Mesodermal cell (in vitro differentiated cells): ENCODE results near the gene CACHD1.

Experiments used
- H3K27ac ChIP-seq: 2 replicates; pipeline ENCODE4 v1.7.0; 2013; ENCODE audit warnings: mild to moderate bottlenecking, low read depth, low read length, moderate library complexity; ENCODE audit not compliant: severe bottlenecking
- H3K36me3 ChIP-seq: 2 replicates; pipeline ENCODE4 v1.7.1; 2013; ENCODE audit warnings: mild to moderate bottlenecking, low read length, moderate library complexity; ENCODE audit not compliant: control insufficient read depth, insufficient read depth
- H3K4me1 ChIP-seq: one replicate; pipeline ENCODE4 v1.7.1; 2013; ENCODE audit warnings: mild to moderate bottlenecking, low read length; ENCODE audit not compliant: insufficient read depth, control insufficient read depth, poor library complexity, severe bottlenecking
- H3K4me3 ChIP-seq: 2 replicates; pipeline ENCODE4 v1.7.0; 2013; ENCODE audit warnings: low read length, control low read depth, mild to moderate bottlenecking; ENCODE audit not compliant: insufficient read depth, poor library complexity, severe bottlenecking; ENCODE audit errors: extremely low read depth
- H3K9me3 ChIP-seq: 2 replicates; pipeline ENCODE4 v1.7.1; 2013; ENCODE audit warnings: mild to moderate bottlenecking, low read length, moderate library complexity; ENCODE audit not compliant: control insufficient read depth
- WGBS, 2 experiments: methylation state at CpG; one replicate each; pipeline ENCODE4 v1.1.5; 2013; ENCODE audit warnings: missing lambda C conversion rate in 2 of 2; ENCODE audit not compliant: insufficient coverage in 2 of 2; 5-methylcytosine and 5-hydroxymethylcytosine counted together

CACHD1 gene

DNA sequence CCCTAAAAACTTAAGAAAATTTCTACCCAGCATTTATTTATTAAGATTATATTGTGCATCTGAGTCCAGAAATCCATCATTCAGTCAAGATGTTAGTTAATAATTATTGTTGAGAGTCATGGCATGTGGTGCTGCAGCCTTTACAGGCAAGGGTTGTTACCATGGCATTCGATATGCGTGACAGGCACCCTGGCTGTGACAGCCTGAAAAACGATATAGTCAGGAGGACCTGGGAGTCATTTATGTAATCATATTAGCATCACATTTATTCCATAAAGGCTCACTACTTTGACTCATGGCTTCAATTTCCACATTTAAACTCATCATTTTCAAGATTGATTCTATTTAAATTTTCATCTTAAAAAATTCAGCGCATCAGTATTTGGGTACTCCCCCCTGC lies 68.0 kb downstream of the CACHD1 start:
- Histone ChIP-seq H3K27ac (no peak overlapping the region), H3K36me3 (no peaks in the 10 kb centered on the region), H3K9me3 (no peaks in the 10 kb centered on the region), H3K4me1 (peaks cover 3% of the 10 kb centered on the region), H3K4me3 (no peak overlapping the region)
- 60% methylated on average over 3 of the region's 4 CpGs; no CpG with 5 or more reads in 1 of the 2 experiments for WGBS, 2 experiments

DNA sequence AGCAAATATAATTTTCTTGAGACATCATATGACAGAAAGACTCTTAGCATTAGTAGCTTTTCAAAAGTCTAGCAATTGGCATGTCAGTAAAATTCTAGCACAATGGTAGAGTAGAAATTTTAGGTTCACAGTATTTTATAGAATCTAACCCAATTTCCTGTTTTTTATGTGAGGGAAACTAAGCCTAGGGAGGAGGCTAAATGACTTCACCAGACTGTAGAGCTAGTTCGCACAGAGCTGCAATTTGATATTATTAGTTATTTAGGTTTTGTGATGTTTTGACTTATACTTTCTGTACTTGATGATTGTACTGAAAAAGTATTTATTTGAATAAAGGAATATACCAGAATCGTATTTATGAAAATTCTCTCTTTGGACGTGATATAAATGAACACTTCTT lies 68.5 kb downstream of the CACHD1 start:
- H3K27ac ChIP-seq: no peak overlapping the region
- no peaks in the 10 kb centered on the region for H3K36me3 ChIP-seq
- H3K4me1 ChIP-seq: peaks cover 3% of the 10 kb centered on the region
- H3K9me3 ChIP-seq: no peaks in the 10 kb centered on the region
- no peak overlapping the region for H3K4me3 ChIP-seq
- WGBS, 2 experiments: 83 to 90% methylated on average over 1 of the region's 3 CpGs

DNA sequence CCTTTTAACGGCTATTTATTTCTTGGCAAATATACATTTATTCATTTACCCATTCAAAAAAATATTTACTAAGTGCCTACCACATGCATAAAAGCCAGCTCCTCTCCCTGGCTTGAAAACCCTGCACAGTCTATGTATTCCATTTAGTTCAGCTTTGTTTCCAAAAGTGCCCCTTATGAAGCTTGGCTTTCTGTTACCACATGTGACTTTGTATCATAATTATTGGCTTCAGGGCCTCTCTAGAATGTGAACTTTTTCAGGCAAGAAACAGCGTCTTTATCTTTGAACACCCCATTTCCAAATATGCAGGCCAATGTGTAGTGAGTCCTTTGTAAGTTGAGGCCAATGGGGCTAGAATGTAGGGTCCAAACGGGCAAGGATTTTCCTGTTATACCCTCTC lies 69.4 kb downstream of the CACHD1 start:
- no peak overlapping the region for H3K4me3 ChIP-seq
- no peak overlapping the region for H3K27ac ChIP-seq
- H3K4me1 ChIP-seq: peaks cover 3% of the 10 kb centered on the region
- WGBS, 2 experiments: 80 to 85% methylated on average over 1 to 2 of the region's 3 CpGs
- no peaks in the 10 kb centered on the region for H3K9me3 ChIP-seq
- no peaks in the 10 kb centered on the region for H3K36me3 ChIP-seq

DNA sequence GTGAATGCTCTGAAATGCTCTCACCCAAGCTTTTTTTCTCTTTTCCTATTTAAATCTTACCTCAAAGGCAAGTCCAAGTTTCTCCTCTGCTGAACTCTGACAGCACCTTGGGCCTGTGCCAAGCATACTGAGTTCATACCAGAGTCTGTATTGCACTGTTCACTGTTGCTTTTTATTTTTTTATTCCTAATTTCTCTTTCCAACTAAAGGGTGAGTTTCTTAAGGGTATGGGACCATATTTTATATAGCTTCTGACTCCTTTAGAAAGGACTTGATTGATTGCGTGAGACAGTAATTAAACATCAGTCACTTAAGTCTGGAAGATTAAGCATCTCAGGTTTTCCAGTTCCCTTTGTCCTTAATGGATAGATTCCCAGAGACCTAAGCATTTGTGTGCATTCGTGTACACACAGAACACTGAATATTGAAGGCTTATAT lies 69.9 kb downstream of the CACHD1 start:
- WGBS, 2 experiments: 88 to 100% methylated on average over 1 of the region's 2 CpGs
- Histone ChIP-seq H3K4me3 (no peak overlapping the region), H3K27ac (peak overlapping the region; percentile 80), H3K9me3 (no peaks in the 10 kb centered on the region), H3K4me1 (peaks cover 3% of the 10 kb centered on the region), H3K36me3 (no peaks in the 10 kb centered on the region)

DNA sequence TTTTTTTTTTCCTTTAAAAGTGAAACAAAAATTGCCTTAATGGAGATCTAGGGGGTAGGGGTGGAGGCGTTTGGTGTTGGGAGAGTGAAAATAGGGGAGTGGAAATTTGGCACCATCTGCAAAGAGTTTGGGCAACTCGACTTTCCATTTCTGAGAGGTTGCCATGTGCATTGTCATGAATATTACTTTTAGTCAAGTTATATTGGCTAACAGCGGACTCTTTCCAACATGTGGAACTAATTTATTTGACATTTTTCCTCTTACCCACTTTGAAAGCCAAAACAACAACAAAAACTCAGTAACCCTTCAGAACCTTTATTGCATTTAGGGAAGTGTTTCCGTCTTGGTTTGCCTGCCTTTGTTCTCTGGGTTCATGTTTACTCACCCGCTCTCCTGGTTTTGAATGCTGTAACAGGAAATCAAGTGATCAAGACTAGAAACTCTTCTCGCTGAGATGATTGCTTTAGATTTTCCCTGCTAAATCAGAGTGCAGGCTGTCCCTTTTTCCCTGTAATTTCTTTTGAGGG lies 70.4 kb downstream of the CACHD1 start:
- no peak overlapping the region for H3K4me3 ChIP-seq
- H3K36me3 ChIP-seq: no peaks in the 10 kb centered on the region
- peaks cover 3% of the 10 kb centered on the region for H3K4me1 ChIP-seq
- WGBS, 2 experiments: 53 to 70% methylated on average over 2 to 3 of the region's 6 CpGs
- H3K27ac ChIP-seq: peak overlapping the region; percentile 80
- H3K9me3 ChIP-seq: no peaks in the 10 kb centered on the region

DNA sequence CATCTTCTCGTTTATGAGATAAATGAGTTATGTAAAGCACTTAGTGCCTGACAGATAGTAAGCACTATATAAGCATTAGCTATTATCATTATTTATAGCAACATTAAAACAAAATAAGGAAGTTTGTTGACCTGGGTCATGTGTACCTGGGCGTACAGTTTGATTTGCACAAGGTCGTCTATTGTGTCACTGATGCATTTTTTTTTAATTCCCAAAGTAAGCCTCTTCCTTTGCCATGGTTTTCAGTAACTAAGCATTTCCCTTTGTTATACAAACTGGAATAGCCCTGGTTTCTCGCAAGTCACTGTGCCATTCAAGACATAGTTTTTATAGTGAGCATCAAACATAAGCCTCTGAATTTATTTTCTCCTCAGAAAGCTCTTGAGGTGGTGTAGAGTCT lies 72.2 kb downstream of the CACHD1 start:
- peaks cover 3% of the 10 kb centered on the region for H3K4me1 ChIP-seq

DNA sequence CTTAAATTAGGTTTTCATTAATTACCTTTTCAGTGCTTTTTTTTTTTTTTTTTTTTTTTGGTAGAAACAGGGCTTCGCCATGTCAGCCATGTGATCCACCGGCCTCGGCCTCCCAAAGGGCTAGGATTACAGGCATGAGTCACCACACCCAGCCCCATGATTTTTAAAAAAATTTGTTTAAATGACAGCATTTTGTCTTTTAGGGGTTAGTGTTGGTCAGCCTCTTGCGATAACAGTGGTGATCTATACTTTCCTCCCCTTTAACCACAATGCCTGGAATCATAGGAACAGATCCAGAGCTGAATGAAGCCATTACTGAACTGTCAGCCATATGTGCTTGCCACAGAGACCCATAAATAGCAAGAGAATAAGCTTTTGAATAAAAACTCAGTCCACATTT lies 73.9 kb downstream of the CACHD1 start:
- H3K4me3 ChIP-seq: no peak overlapping the region
- 90% methylated on average over 2 of the region's 4 CpGs; no CpG with 5 or more reads in 1 of the 2 experiments for WGBS, 2 experiments
- H3K4me1 ChIP-seq: peaks cover 3% of the 10 kb centered on the region
- no peaks in the 10 kb centered on the region for H3K9me3 ChIP-seq
- H3K36me3 ChIP-seq: no peaks in the 10 kb centered on the region
- no peak overlapping the region for H3K27ac ChIP-seq

More for the DNA sequence above, 72.2 kb downstream of the CACHD1 start:
- H3K36me3 ChIP-seq: no peaks in the 10 kb centered on the region
- no peak overlapping the region for H3K27ac ChIP-seq
- no peak overlapping the region for H3K4me3 ChIP-seq
- no peaks in the 10 kb centered on the region for H3K9me3 ChIP-seq
- WGBS, 2 experiments: 94 to 100% methylated on average over 2 of the region's 4 CpGs

DNA sequence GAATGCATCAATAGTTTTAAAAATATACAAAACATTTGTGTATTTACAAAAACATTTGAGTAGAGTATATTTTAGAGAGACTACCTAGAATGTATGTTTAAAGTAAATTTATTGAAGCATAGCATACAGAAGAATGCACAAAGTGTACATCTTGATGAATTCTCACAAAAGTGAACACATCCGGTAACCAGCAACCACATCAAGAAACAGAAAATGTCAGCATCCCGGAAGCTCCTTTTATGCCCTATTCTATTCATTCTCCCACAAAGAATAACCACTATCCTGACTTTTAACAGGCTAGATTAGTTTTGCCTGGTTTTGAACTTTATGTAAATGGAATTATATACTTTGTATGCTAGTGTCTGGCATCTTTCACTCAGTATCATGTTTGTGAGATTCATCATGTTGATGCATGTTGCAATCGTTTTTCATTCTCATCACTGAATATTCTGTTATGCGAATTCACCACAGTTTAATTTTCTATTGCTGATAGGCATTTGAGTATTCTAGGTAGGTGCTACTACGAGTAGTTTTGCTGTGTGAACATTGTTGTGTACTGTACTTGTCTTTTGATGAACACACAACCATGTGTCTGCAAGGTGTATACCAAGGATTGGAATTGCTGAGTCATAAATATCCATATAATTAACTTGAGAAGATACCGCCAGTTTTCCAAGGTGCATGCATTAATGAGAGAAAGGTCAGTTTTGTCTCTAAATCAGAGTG lies 75.4 kb downstream of the CACHD1 start:
- H3K4me1 ChIP-seq: peaks cover 3% of the 10 kb centered on the region
- no peak overlapping the region for H3K4me3 ChIP-seq
- no peaks in the 10 kb centered on the region for H3K36me3 ChIP-seq
- WGBS, 2 experiments: 80 to 89% methylated on average over 1 to 4 of the region's 6 CpGs
- no peak overlapping the region for H3K27ac ChIP-seq
- no peaks in the 10 kb centered on the region for H3K9me3 ChIP-seq

DNA sequence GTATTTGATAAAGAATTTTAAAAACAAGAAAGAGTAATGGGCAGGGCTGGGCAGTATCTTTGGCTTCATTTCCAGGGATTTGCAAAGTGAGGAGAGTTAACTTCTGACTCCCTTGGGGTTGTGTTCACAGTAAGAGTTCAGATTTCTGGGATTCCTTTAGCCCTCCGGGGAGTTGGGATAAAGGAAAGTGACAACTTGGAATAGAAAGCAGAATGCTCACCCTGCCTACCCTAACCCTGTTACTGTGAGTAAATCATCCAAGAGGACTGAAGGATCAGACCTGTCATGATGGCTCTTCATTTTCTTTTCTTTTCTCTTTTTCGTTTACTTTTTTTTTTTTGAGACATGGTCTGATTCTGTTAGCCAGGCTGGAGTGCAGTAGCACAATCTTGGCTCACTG lies 76.1 kb downstream of the CACHD1 start:
- H3K9me3 ChIP-seq: no peaks in the 10 kb centered on the region
- H3K27ac ChIP-seq: no peak overlapping the region
- H3K36me3 ChIP-seq: no peaks in the 10 kb centered on the region
- no peak overlapping the region for H3K4me3 ChIP-seq
- 33 to 57% methylated on average over 1 of the region's 2 CpGs for WGBS, 2 experiments
- no peaks in the 10 kb centered on the region for H3K4me1 ChIP-seq

DNA sequence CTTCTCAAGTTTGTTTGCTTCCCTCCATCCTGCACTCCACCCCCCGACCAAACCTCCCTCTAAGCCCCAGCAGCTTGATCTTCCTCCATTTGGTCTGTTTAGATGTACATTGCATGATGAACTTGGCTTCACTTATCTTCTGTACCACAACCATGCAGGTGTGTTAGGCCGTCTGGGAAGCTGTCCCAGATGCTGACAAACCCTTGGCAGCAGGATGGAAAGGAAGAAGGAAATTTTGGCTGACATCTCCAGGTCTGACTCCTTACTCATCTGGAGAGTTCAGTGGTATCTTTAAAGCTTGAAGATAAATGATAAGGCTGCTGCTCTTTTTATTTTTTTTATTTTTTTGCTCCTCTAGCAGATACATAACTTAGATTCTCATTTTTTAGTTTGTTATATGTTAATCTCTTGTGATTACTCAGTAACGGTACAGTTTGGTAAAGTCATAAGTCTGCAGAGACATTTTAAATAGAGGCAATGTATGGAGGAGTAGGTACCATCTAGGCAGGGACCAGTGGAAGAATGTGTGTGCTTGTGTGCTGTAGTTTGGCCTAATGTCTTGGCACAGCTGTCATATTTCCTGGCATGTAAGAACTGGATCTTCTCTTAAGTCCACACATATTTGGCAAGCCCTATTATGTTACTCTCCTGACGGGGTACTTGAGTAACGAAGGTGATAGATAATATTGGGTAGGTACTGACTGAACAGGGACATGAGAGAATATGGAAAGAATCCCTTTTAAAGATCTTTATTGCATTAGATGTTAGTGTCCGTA lies 79.7 kb downstream of the CACHD1 start:
- WGBS, 2 experiments: 50 to 92% methylated on average over 2 of the region's 6 CpGs
- Histone ChIP-seq H3K4me3 (no peak overlapping the region), H3K4me1 (no peaks in the 10 kb centered on the region)

More for the DNA sequence above, 79.7 kb downstream of the CACHD1 start:
- H3K27ac ChIP-seq: no peak overlapping the region
- no peaks in the 10 kb centered on the region for H3K9me3 ChIP-seq
- H3K36me3 ChIP-seq: peaks cover 11% of the 10 kb centered on the region
